Glomerular visceral epithelial cell (primary cell): ENCODE measurements around the gene VWF.
A peak's percentile ranks its signal among the peaks of the same experiment; 100 is the strongest.
"Not testable (repeated sequence)": the region's sequence is repeated elsewhere in the genome, so short reads cannot be mapped to it uniquely, and the experiment has no call there.

Source experiments
- DNase-seq: peaks from one replicate; pipeline ENCODE4 v3.0.0-alpha.2; 2016; ENCODE audit errors: extremely low spot score

Gene VWF

GRCh38 chr12:6104027-6104426 is 20.4 kb downstream of the VWF start:
- DNase-seq: no peak

GRCh38 chr12:6102021-6102420 is 22.4 kb downstream of the VWF start:
- not testable (repeated sequence) for DNase-seq

- no peak for DNase-seq
Observed at GRCh38 chr12:6099316-6099715, 25.2 kb downstream of the VWF start.

- peak; percentile 49 for DNase-seq
Observed at GRCh38 chr12:6097411-6097810, 27.1 kb downstream of the VWF start.

GRCh38 chr12:6096527-6096926 is 27.9 kb downstream of the VWF start:
- DNase-seq: no peak

- no peak for DNase-seq
Observed at GRCh38 chr12:6095269-6095668, 29.2 kb downstream of the VWF start.

- peak; percentile 30 for DNase-seq
Observed at GRCh38 chr12:6093764-6094163, 30.7 kb downstream of the VWF start.

GRCh38 chr12:6092784-6093722 is 31.4 kb downstream of the VWF start:
- peak; percentile 96 for DNase-seq

- no peak for DNase-seq
Observed at GRCh38 chr12:6091786-6092566, 32.5 kb downstream of the VWF start.

- DNase-seq: no peak
Observed at GRCh38 chr12:6090803-6091202, 33.7 kb downstream of the VWF start.

GRCh38 chr12:6088921-6089747 is 35.3 kb downstream of the VWF start:
- peak; percentile 20 for DNase-seq

- DNase-seq: no peak
Observed at GRCh38 chr12:6086316-6086715, 38.2 kb downstream of the VWF start.

GRCh38 chr12:6085841-6086240 is 38.6 kb downstream of the VWF start:
- DNase-seq: no peak

- DNase-seq: no peak
Observed at GRCh38 chr12:6084969-6085450, 39.5 kb downstream of the VWF start.

GRCh38 chr12:6084261-6084968 is 40.1 kb downstream of the VWF start:
- DNase-seq: peak; percentile 83

GRCh38 chr12:6083601-6084000 is 40.9 kb downstream of the VWF start:
- no peak for DNase-seq

GRCh38 chr12:6082613-6083012 is 41.9 kb downstream of the VWF start:
- no peak for DNase-seq

GRCh38 chr12:6080149-6081045 is 44.1 kb downstream of the VWF start:
- no peak for DNase-seq

- DNase-seq: peak; percentile 56
Observed at GRCh38 chr12:6078398-6079096, 45.9 kb downstream of the VWF start.
